D721Med (cell line): ENCODE data around the gene TRAM2.

Source experiments
- DNase-seq: peaks from one replicate; pipeline ENCODE4 v3.0.0; 2011; ENCODE audit warnings: low spot score; ENCODE audit not compliant: insufficient read length
- FAIRE-seq: peaks from 2 replicates; lab custom pipeline; 2011; peaks lifted over from hg19 to GRCh38; lab: Jason Lieb, UNC
- CTCF ChIP-seq: IDR thresholded peaks from 2 replicates; pipeline ENCODE4 v1.5.1; 2012; ENCODE audit warnings: mild to moderate bottlenecking, control low read depth; ENCODE audit not compliant: insufficient read depth; ENCODE audit errors: missing control alignments

Gene TRAM2

DNA sequence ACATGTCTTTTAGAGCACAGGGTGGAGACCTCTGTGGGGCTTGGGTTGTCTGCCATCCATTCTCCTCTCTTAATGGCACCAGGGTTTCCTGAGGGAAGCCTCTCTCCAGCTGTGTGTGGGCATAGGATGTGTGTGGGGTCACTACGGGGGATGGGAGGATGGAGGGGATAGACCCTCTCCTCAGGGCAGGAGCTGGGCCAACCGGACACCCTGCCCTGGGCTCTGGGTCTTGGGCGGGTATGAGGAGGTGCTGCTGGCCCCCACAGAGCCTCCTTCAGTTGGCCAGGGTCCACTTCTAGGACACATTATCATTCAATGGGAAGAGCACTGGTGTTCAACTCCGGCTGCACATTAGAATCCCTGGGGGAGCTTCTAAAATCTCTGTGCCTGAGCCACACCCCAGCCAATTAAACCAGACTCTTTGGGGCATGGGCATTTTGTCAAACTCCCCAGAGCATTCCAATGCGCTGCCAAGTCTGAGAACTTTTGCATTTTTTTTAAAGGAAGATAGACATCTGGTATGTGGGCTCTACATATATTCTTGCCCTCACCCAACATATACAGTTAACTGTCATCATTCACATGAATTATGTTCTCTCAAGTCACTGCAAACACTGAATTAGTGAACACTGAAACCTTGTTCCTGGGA, 38.5 kb downstream of the TRAM2 start:
- FAIRE-seq (no peak), DNase-seq (no peak)
- no peak for TF ChIP-seq CTCF

- DNase-seq: no peak
- no peak for TF ChIP-seq CTCF
- FAIRE-seq: no peak
Measured at GRCh38 chr6:52537001-52537753, 39.7 kb downstream of the TRAM2 start.

- TF ChIP-seq CTCF: no peak
- DNase-seq (no peak), FAIRE-seq (no peak)
Measured at GRCh38 chr6:52536424-52536916, 40.4 kb downstream of the TRAM2 start.

GRCh38 chr6:52535711-52536423, 41.0 kb downstream of the TRAM2 start:
- TF ChIP-seq CTCF: no peak
- no peak for FAIRE-seq
- DNase-seq: no peak

DNA sequence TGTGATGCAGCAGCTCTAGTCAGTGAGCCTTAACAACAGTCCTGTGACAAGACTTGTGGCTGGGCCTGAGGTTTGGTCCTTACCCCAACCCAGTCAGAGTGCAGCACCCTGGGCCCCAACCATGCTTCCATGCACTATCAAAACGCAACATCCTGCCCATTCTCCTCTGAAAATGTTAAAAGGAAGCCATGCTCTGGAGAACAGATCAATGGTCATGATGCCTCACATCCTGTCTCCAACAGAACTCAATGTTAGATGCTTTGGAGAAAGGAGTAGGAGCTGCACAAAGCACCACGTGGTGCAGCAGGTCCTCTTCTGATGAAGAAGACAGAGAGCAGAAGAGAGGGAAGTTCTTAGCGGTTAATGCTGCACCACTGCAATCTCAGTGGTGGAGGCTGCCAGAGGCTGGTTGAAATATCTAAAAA, 41.9 kb downstream of the TRAM2 start:
- no peak for TF ChIP-seq CTCF
- FAIRE-seq (no peak), DNase-seq (no peak)

- FAIRE-seq (no peak), DNase-seq (no peak)
- no peak for TF ChIP-seq CTCF
Measured at GRCh38 chr6:52534363-52534762, 42.5 kb downstream of the TRAM2 start.
